Choroid plexus epithelial cell (primary cell): ENCODE results near the gene THBS4.

Experiments used
- DNase-seq: peaks from one replicate; pipeline ENCODE4 v3.0.0-alpha.2; 2010; ENCODE audit warnings: low read depth
- H3K4me3 ChIP-seq: 2 replicates; pipeline ENCODE4 v1.5.1; 2011; ENCODE audit warnings: low read depth, mild to moderate bottlenecking, control low read depth, low read length, moderate library complexity
- TF ChIP-seq, protein P1 (sequence below): conservative IDR thresholded peaks from 2 replicates; pipeline ENCODE4 v1.5.1; 2011; ENCODE audit warnings: low read depth, mild to moderate bottlenecking, control low read depth, inconsistent platforms, low read length, moderate library complexity

The THBS4 gene

DNA sequence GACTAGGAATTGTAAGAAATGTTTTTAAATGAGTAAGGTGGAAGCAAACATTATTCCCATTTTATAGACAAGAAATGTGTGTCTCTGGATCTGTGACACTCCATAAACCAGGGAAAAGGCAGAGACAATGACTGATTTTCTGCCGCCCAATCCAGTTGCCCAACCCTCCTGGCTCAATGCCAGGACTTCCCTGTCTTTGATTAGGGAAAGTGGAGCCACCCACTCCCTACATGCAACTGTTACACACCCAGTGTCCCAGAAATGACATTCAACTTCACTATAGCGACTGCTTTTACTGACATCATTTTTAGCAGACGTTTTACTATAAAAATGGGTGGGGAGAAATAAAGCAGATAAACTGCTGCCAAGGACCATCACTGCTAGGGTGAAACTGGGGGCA lies 79.7 kb downstream of the THBS4 start:
- TF ChIP-seq, protein P1, sequence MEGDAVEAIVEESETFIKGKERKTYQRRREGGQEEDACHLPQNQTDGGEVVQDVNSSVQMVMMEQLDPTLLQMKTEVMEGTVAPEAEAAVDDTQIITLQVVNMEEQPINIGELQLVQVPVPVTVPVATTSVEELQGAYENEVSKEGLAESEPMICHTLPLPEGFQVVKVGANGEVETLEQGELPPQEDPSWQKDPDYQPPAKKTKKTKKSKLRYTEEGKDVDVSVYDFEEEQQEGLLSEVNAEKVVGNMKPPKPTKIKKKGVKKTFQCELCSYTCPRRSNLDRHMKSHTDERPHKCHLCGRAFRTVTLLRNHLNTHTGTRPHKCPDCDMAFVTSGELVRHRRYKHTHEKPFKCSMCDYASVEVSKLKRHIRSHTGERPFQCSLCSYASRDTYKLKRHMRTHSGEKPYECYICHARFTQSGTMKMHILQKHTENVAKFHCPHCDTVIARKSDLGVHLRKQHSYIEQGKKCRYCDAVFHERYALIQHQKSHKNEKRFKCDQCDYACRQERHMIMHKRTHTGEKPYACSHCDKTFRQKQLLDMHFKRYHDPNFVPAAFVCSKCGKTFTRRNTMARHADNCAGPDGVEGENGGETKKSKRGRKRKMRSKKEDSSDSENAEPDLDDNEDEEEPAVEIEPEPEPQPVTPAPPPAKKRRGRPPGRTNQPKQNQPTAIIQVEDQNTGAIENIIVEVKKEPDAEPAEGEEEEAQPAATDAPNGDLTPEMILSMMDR: no peak
- no peak overlapping the region for H3K4me3 ChIP-seq
- DNase-seq: no peak

DNA sequence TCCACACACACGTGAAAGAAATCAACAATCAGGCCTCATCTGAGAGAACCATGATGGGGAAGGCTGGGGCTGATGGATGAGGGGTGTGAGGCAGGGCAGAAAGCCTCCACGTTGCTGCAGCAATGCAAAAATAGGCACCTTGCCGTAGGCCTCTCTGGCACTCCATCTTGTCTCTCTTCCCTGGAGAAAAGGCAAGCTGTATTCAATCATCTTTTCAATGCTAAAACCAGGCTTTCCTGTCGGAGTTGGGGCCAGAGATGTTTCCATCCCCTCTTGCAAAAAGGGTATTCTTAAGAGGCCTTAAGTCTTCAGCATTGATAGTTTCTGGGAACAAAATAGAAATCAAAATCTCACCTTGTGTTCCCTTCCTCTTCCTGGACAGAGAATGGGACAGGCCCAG lies 80.9 kb downstream of the THBS4 start:
- TF ChIP-seq, protein P1: no peak
- H3K4me3 ChIP-seq: no peak overlapping the region
- no peak for DNase-seq

DNA sequence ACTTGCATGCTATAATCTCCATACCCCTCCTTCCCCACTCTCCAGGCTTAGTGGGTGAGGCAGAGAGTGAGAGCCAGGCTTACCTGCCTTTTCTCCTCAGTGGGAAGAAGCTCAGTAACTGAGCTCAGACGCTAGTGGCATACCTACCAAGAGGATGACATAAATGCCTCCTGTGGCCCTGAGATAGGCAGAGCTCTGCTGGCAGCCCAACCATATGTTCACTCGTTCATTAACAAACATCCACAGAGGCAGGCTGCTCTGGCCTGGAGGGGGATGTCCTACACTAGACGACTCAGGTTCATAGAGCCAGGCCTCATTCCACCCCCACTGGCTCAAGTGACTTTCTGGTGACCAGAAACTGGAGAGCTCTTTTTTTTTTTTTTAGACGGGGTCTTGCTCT lies 81.3 kb downstream of the THBS4 start:
- TF ChIP-seq, protein P1: no peak
- no peak overlapping the region for H3K4me3 ChIP-seq

DNA sequence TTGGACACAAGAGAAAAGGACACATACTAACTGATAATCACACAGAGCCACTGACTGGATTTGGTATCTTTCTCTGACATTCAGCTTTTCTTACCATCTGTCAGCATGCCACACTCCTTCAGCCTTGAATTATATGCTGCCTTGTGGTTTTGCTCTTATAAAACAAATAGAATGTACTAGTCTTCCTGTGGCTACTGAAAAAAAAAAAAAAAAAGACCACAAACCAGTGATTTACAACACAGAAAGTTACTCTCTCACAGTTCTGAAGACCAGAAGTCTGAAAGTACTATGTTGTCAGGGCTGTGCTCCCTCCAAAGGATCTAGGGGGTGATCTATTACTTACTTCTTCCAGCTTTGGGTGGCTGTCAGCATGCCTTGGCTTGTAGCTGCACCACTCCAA lies 82.3 kb downstream of the THBS4 start:
- H3K4me3 ChIP-seq: no peak overlapping the region
- TF ChIP-seq, protein P1: no peak
- DNase-seq: no peak

More for the DNA sequence above, 81.3 kb downstream of the THBS4 start:
- no peak for DNase-seq

DNA sequence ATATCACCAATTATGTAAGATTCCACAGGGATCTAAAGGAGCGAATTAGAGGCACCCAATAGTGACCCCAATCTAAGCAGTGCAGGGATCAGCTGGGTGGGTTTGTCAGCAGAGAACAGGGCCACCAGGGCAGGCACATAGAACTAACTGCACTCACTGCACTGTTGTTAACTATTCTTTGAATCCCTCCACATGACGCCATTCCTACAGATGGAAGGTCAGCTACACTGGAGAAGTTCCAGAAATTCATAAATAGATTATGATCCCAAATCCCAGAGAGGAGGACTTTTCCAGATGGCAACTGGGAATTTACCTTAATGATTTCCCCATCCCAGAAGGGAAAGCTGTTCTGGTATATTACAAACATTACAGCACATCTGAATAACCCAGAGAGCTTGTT lies 84.2 kb downstream of the THBS4 start:
- TF ChIP-seq, protein P1: no peak
- DNase-seq: no peak
- H3K4me3 ChIP-seq: no peak overlapping the region

DNA sequence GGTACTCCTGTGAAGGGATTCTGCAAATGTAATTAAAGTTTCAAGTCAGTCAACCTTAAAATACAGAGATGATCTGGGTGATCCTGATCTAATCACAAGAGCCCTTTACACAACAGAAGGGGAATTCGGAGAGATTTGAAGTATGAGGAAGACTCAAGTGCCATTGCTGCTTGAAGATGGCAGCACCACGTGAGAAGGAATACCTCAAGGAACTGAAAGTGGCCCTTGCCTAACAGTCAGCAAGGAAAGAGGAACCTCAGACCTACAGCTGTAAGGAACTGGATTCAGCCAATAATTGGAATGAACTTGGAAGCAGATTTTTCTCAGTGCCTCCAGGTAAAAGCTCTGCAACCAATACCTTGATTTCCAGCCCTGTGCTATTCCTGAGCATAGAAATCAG lies 87.4 kb downstream of the THBS4 start:
- H3K4me3 ChIP-seq: no peak overlapping the region
- DNase-seq: no peak
- TF ChIP-seq, protein P1: no peak

DNA sequence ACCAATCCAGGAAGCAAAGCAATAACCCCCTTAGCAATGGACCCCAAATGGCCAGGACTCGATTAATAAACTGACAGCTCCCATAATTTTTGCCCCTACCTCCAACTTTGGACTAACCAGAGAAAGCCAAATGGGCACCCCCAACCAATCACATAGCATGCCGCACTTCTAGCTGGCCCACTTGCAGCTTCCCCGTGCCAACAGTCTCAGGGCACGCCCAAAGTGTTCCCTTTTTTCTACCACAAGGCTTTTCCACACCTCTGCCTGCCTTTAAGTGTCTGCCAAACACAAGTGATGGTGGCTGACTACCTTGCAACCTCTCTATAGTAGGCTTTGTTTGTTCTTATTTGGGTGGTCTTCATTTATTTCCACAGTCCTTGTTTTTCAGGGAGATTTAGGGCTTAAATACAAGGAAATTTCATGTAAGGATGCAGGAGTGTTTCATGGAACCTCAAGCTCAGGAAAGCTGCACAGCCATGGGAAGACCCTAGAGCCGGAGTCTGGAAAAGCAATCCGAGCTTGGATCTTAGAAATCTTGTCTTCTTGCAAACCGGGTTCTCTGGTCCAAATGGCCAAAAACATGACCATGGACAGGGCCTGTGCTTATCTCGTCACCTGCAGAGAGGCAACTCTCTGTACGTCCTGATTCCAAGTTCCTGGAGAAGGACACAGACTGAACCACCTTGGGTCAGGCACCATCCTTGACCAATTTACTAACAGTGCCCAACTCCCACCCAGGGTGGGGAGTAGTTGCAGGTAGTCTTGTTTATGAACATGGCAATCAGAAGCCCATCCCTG lies 89.2 kb downstream of the THBS4 start:
- DNase-seq: no peak
- H3K4me3 ChIP-seq: no peak overlapping the region
- TF ChIP-seq, protein P1: no peak
